Upper lobe of right lung (tissue), 1 donor: ENCODE data around the gene GHRH. TPM values are rescaled to one million over a fixed set of nuclear protein-coding genes. Genes with fewer than 3 reads are reported as not detected.

ENCODE experiments used
- ATAC-seq: fragments of 200-7000 bp; cut with Tn5 transposase; one replicate; pipeline ENCODE4 v1.9.1; 2020; ENCODE audit warnings: mild to moderate bottlenecking, moderate library complexity
- DNase-seq: peaks from one replicate; pipeline ENCODE4 v3.0.0-alpha.2; 2020
- H3K27ac ChIP-seq: fragments of 200-600 bp; one replicate; pipeline ENCODE4 v1.8.0; 2022
- H3K27me3 ChIP-seq: fragments of 200-600 bp; one replicate; pipeline ENCODE4 v1.8.0; 2022; ENCODE audit warnings: mild to moderate bottlenecking
- H3K36me3 ChIP-seq: fragments of 200-600 bp; one replicate; pipeline ENCODE4 v1.8.0; 2022
- H3K4me1 ChIP-seq: fragments of 200-600 bp; one replicate; pipeline ENCODE4 v1.8.0; 2022
- H3K4me3 ChIP-seq: fragments of 200-600 bp; one replicate; pipeline ENCODE4 v1.8.0; 2022; ENCODE audit warnings: mild to moderate bottlenecking
- H3K9me3 ChIP-seq: fragments of 200-600 bp; one replicate; pipeline ENCODE4 v1.8.0; 2022
- CTCF ChIP-seq: fragments of 200-600 bp; IDR thresholded peaks from one replicate; pipeline ENCODE4 v1.8.0; 2022; ENCODE audit warnings: antibody characterized with exemption
- intact Hi-C: fragments of 100-400 bp; cut with DNase I; formaldehyde crosslinking; loops from one replicate; pipeline ENCODE4 v1.11.0; 2022
- total RNA-seq: library from RNA; stranded (reverse); fragmentation: NEBNext Ultra II Directional; extraction: Animal tissue kit (Norgen Biotek cat#: 25700); gene quantifications from one replicate; pipeline ENCODE4 v1.2.1, GENCODE V29; 2021
- donor health status: DM: no; HTN: yes; CAD: no; lungs with severe emphysema.

Gene GHRH
- total RNA-seq, 1 donor from 2014 or later = not detected

- H3K27me3 ChIP-seq = peaks cover 3% of the 10 kb centered on the region
- peaks cover 3% of the 10 kb centered on the region for H3K4me1 ChIP-seq
- no peak overlapping the region for H3K4me3 ChIP-seq
- no peaks in the 10 kb centered on the region for H3K36me3 ChIP-seq
- intact Hi-C loops = loop anchor here (5.0 kb wide), 1 partner anchor 260 kb away; the partner anchor contains the start of gene BLCAP
- DNase-seq = no peak
- no peak for TF ChIP-seq CTCF
- H3K9me3 ChIP-seq = no peaks in the 10 kb centered on the region
- H3K27ac ChIP-seq = no peak overlapping the region
- no peak for ATAC-seq
Observed at GRCh38 chr20:37266940-37267666, 5.5 kb upstream of the GHRH start.

GRCh38 chr20:37265152-37265551 is 3.5 kb upstream of the GHRH start:
- Histone ChIP-seq H3K9me3 (no peaks in the 10 kb centered on the region), H3K4me3 (no peak overlapping the region), H3K27ac (no peak overlapping the region), H3K36me3 (no peaks in the 10 kb centered on the region), H3K27me3 (peaks cover 7% of the 10 kb centered on the region), H3K4me1 (peaks cover 3% of the 10 kb centered on the region)
- peak; percentile 73 for ATAC-seq
- no peak for DNase-seq
- intact Hi-C loops = loop anchor here (5.0 kb wide), 1 partner anchor 262 kb away; the partner anchor contains the start of gene BLCAP
- no peak for TF ChIP-seq CTCF

DNA sequence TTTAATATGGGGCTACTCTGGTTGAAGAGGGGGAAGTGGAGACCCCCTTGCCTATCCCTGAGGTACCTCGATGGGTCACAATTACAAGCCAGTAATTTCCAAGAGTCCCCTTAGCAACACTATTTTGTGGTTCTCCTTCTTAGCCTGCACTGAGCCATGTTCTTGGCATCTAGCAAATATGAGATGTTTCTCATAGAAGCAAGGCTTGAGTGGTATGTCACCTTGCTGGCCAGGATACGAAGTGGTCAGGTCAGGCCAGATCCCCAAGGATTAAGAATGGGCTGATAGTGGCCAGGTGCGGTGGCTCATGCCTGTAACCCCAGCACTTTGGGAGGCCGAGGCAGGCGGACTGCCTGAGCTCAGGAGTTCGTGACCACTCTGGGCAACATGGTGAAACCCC is 2.1 kb upstream of the GHRH start:
- no peak for ATAC-seq

DNA sequence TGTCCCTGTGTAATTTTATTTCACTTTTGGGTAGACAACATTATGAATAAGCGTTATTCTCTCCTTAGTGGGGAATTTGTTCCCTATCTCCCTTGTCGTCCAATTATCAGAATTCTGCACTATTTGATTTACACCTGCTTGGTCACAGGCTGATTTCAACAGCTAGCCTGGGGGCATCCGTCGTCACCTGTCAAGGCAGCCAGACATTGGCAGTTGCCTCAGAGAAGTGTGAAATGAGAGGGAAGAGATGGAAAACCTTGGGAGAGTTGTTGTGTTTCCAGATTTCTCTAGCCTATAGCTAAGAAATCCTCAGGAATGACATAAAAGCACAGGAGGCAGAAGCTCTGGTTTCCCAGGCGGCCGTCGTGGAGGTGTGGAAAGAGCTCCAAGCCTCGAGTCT is 891 bp upstream of the GHRH start:
- H3K27ac ChIP-seq = no peak overlapping the region
- H3K4me1 ChIP-seq = no peaks in the 10 kb centered on the region
- H3K36me3 ChIP-seq = no peaks in the 10 kb centered on the region
- no peak for DNase-seq
- no peak overlapping the region for H3K4me3 ChIP-seq
- ATAC-seq = no peak
- H3K9me3 ChIP-seq = no peaks in the 10 kb centered on the region
- peaks cover 7% of the 10 kb centered on the region for H3K27me3 ChIP-seq
- no peak for TF ChIP-seq CTCF
- intact Hi-C loops = no loop called here

More for the DNA sequence above, 2.1 kb upstream of the GHRH start:
- intact Hi-C loops = no loop called here
- H3K9me3 ChIP-seq = no peaks in the 10 kb centered on the region
- no peak for DNase-seq
- H3K4me3 ChIP-seq = no peak overlapping the region
- no peaks in the 10 kb centered on the region for H3K4me1 ChIP-seq
- no peak overlapping the region for H3K27ac ChIP-seq
- H3K27me3 ChIP-seq = peaks cover 7% of the 10 kb centered on the region
- no peaks in the 10 kb centered on the region for H3K36me3 ChIP-seq
- TF ChIP-seq CTCF = no peak

GRCh38 chr20:37260923-37261322 is 691 bp downstream of the GHRH start:
- intact Hi-C loops = no loop called here

More at GRCh38 chr20:37260923-37261322, 691 bp downstream of the GHRH start:
- no peak overlapping the region for H3K4me3 ChIP-seq
- ATAC-seq = no peak
- no peak for TF ChIP-seq CTCF
- no peak for DNase-seq
- no peak overlapping the region for H3K27ac ChIP-seq
- H3K36me3 ChIP-seq = no peaks in the 10 kb centered on the region
- H3K4me1 ChIP-seq = no peaks in the 10 kb centered on the region
- H3K27me3 ChIP-seq = peaks cover 7% of the 10 kb centered on the region
- H3K9me3 ChIP-seq = no peaks in the 10 kb centered on the region
